Right renal pelvis (tissue), 4 donors: ENCODE data around the gene FAM241B. TPM values are rescaled to one million over a fixed set of nuclear protein-coding genes. Genes with fewer than 3 reads are reported as not detected.

ENCODE experiments used
- DNase-seq, 4 donors: peaks; one replicate each; pipeline ENCODE4 v3.0.0-alpha.2; 2013; ENCODE audit warnings: low read depth in 4 of 4, low spot score in 3 of 4, missing footprints in 1 of 4
- polyA plus RNA-seq, 4 donors: library from polyadenylated mRNA; unstranded; fragments of 120-200 nt; gene quantifications; one replicate each; pipeline ENCODE4 v1.2.1, GENCODE V29; 2013; ENCODE audit not compliant: insufficient read length in 4 of 4

FAM241B gene, protein sequence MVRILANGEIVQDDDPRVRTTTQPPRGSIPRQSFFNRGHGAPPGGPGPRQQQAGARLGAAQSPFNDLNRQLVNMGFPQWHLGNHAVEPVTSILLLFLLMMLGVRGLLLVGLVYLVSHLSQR
- 10 to 100 TPM in 2 of 4 donors, 1 to 10 TPM in 2; 7.7 to 11.6 (median 9.6) TPM for polyA plus RNA-seq

DNA sequence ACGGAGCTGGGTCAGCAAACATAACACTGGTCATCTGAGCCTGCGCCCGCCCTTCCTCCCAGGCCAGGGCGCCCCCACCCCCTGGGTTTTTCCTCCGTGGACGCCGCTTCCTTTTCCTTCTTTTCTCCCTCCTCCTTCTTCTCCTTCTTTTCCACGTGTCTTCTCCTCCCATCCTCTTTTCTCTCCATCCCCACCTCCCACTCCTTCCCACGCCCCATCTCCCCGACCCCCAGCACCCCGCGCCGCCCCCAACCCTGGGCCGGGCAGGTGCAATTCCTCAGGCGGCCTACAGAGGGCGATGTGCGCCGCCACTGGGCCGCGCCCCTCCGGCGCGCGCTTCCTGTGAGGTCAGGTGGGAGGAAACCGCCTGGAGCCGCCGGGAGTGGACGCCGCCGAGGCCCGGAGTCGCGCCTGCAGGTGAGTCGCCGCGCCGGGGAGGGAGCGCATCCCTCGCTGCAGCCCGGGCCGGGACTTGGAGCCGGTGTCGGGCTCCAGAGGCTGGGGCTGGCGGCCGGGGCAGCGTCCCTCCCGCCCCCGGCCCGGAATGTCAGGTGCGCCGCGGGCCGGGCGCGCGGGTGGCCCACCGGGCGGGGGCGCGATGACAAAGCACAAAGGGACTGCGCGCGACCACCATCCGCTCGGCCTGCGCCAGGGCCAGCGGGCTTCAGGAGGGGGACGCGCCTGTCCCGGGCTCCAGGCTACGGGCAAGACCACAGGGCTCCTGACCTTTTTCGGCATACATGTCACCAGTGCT, at the start of gene FAM241B:
Gene FAM241B, plus strand, starts transcription at position 351 of the 754 bp plus-strand sequence. CDS start 1,497 bp downstream, outside the sequence.
- DNase-seq = peak; percentile 34 to 61 (median 44)

DNA sequence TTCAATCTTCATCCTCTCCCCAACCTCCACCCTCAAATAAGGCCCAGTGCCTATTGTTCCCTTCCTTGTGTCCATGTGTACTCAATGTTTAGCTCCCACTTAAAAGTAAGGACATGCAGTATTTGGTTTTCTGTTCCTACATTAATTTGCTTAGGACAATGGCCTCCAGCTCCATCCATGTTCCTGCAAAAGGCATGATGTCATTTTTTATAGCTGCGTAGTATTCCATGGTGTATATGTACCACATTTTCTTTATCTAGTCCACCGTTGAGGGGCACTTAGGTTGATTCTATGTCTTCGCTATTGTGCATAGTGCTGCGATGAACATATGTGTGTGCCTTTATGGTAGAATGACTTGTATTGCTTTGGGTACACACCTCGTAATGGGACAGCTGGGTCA, 49.6 kb upstream of the FAM241B start:
- no peak for DNase-seq

DNA sequence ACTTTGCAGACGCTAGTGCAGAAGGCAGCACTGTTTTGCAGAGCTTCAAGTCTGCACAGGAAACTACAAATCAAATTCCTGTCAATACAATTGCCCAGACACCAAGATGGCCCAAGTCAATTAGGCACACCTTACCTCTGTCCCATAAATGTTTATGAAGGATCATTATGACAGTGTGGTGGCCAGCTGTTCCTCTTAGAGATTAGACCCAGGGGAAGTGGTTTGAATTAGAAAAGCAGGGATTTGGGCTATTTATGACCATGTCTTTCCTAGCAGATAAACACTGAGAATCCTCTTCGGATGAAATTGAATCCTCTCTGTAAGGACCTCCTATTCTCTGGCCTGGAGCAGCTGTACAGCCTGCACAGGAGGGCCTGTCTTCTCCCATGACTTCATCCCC, 46.9 kb upstream of the FAM241B start:
- DNase-seq = no peak

DNA sequence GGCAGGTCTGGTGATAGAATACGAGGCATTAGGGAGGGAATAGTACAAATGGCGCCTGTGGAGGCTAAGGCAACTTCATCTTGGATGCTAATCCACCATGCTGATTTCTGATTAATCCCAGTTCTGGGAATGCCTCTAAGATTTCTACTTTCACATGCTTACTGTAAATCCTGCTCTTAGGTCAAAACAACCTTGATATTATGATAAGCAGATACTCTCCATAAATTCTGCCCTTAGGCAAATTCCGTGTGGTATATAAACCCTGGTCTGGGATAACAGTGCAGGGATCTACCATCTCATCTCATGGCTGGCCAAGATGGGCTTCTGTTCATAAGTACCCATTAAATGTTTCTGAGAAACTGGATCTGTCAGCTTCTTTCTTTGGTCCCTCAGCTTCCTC, 45.4 kb upstream of the FAM241B start:
- DNase-seq = no peak

DNA sequence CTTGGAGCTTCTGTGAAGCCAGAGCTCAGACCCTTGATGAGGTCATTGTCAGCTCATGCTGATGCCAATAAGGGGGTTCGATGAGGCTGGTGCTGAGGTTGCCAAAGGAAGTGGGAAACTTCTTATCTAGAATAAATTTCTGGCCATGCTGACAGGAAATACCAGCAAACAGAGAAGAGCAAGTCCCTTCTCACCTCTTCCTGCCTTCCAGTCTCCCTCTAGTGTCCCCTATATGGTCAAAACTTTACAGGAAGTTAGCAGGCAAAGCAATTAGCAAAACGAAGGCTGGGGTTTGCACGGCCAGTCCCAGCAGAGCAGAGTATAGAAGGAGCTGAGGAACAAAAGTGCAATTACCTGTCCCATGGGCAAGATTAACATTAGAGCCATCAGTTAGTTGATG, 41.7 kb upstream of the FAM241B start:
- no peak for DNase-seq

DNA sequence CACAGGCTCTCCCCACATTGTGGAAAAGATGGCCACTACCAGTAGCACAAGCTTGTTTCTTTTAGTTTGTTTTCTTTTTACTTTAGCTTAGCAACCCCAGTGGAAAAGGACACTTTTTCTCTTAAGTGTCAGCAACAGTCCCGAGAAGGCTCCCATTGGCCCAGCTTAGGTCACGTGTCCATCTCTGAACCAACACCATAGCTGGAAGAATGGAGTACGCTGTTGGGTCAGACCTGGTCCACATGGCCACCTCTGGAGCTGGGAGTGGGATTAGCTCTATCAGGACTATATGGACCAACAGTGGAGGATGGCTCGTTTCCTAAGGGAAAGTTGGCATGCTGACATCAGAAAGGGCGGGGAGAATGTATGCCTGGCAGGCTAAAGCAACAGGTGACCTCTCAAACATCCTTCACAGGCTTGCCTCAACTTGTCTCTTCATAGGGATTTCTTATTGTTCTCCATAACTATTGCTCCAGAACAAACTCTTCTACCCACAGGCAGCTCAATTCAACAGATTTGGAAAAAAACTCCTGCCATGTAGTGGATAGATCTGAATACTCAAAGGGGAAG, 29.2 kb upstream of the FAM241B start:
- no peak for DNase-seq

DNA sequence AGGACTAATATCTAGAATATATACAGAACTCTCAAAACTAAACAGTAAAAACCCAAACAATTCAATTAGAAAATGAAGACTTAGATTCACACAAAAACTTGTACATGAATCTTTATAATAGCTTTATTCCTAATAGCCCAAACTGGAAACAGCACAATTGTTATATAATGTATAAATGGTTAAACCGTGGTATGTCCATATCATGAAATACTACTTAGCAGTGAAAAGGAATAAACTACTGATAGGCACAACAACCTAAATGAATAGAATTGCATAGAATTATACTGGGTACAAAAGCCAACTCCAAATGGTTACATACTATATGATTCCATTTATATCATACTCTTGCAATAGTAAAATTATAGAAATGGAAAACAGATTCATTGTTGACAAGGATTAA, 21.0 kb upstream of the FAM241B start:
- DNase-seq = no peak

DNA sequence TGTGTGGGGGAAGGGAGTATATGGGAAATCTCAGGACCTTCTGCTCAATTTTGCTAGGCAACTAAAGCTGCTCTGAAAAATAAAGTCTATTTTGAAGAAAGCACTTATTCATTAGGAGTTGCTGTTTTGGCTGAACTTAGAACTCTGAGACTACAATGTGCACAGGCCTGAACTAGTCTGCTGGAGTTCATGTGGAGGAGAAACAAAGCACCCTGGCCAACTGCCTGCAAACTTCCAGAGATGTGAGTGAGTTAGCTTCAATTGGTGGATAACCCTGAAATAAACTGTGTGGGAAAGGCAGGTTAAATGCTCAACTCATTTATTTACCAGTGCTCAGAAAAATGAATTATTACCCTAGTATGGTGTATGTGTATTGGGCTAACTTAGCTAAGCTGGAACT, 17.3 kb upstream of the FAM241B start:
- no peak for DNase-seq

DNA sequence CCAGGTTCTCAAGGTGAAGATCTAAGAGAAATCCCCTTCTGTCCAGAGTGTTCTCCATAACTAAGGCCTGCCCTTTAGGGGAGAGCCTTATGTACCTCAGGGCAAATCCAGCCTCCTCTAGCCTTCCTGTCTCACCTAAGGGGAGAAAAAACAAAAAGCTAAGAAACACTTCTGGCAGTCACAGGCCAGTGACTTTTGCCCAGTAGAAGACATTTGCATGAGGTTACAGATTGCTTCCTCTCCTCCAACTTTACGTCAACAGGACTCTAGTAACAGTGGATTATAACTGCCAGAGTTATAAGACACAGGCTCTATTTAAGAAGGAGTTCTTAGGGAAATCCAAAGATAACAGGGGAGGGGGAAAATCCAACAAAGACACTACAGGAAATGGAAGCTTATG, 15.9 kb upstream of the FAM241B start:
- no peak for DNase-seq

DNA sequence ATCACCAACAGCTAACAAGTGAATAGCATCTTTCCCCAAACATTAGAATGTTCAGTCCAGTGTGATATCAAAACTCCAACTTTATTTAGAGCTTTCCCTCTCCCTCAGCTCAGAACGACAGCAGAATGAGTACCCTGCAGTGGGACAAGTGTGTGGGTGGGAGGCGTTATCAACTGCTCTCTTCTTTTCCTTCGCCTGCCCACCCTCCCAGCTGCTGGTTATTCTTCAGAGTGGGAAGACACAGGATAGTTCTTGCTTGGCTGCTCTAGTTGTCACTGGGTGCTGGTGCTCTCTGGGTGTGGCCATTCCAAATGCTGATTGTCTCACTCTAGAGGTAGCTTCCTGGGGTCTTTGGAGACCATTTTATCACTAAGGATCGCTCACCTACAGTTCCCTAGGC, 13.7 kb upstream of the FAM241B start:
- DNase-seq = no peak

DNA sequence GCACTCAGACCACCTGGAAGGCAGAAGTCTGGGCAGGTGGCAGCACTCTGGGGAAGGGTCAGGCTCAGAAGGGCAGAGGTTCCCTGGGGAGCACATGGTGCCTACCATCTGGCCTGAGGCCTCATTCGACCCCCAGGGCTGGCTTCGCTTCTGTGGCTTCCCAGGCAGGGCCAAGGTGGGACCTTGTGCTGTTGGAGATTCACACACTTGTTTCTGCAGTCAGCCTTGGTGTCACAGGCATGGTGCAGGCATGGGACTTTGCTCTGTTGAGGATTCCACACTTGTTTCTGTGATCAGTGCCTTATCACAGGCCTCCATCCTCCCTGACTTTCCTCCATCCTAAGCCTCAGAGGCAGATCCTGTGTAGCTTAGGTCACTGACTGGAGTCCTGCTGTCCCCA, 11.3 kb upstream of the FAM241B start:
- DNase-seq = no peak

DNA sequence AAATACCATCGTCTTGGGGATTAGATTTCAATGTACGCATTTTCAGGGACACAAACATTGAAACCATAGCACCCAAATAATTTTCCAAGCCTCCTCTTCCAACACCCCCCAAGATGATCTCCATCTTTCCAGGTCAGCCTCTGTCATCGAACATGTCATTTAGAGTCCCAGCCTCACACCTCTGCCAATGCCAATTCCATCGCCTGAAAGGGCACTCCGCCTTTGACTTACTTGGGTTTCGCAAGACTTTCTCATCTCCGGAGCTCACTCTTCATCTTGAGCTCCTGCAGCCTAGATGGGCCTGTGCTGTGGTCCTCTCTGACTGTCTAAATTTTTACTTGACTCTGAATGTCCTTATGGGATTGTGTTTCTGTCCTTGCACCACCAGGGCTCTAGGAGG, 10.4 kb upstream of the FAM241B start:
- DNase-seq = no peak

DNA sequence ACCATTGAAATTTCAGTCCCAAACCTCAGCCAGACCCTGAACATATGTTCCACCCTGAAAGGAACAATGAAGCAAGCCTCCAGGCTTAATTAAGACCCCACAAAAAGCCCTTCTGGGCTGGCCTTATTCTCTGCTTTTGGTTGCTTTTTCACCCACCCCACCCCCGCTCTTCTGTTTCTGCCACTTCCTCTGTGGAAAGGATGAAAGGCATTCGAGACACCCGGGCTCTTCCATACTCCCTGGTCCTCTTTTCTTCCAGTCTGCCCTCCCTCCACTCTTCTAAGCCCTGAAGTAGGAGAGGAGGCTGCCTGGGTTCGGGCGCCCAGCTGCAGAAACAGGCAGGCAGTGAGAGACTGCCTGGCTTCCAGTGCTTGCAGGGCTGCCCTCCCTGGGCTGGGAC, 9.4 kb upstream of the FAM241B start:
- DNase-seq = no peak

DNA sequence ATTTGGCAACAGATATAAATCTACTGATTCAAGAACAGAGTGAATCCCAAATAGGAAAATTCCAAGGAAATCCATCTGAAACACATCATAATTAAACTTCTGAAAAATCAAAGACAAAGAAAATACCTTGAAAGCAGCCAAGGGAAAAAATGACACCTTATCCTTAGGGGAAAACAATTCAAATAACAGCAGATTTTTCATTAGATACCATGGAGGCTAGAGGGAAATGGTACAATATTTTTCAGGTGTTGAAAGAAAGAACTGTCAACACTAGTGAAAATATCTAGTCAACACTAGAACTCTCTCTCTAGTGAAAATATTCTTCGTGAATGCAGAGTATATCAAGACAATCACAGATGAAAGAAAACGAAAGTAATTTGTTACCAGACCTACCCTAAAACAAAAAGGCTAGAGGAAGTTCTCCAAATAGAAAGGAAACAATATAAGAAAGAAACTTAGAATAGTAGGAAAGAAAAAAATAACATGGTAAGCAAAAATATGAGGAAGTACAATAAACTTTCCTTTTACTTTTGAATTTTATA, 5.7 kb upstream of the FAM241B start:
- DNase-seq = no peak

DNA sequence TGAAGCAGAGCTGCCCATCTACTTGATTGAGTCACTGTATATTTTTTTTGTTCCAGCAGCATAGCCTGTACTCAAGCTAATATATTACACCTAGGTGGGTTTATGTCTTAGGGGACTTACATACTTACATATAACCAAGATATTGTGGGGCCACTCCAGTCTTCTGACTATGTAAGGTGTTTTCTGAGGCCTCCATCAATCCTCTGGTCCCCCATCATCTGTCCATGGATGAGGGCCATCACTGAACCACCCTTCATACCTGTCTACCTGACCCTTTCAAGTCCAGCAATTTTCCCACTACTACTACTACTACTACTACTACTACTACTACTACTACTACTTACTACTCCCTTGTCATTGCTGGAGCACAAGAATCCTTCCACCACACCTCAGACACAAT, 3.2 kb upstream of the FAM241B start:
- DNase-seq = no peak

DNA sequence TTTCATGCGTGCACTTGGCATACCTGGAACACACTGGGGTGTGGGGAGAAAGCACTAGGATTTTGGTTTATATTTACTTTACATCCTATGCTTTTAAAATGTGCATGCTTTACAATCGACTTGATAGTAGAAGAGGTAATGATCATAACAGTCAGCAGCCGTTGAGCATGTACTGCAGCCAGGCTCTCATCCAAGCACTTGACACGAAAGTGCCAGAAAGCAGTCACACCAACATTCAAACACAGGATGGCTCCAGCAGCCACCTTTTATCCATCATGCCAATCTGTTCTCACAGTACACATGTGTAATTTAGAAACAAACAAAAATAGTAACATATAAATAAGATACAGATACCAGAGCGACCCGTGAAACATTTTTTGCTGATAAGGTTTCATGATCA, 1.2 kb upstream of the FAM241B start:
- DNase-seq = no peak

DNA sequence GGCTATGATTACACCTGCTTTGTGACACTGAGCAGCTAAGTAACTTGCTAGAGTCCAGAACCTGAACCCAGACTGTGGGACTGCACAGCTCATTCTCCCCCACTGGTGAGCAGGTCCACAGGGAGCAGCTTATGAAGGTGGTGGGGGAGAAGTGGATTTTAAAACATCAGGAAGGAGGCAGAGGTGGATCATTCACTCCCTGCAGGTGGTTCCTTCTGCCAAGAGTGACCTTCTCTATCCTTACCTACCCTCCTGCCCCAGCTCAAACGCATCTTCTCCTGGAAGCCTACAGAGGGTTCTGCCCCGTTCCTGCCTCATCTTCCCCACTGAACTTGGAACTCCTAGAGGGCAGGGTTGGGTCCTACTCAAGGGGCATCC, 539 bp upstream of the FAM241B start:
- DNase-seq = no peak

DNA sequence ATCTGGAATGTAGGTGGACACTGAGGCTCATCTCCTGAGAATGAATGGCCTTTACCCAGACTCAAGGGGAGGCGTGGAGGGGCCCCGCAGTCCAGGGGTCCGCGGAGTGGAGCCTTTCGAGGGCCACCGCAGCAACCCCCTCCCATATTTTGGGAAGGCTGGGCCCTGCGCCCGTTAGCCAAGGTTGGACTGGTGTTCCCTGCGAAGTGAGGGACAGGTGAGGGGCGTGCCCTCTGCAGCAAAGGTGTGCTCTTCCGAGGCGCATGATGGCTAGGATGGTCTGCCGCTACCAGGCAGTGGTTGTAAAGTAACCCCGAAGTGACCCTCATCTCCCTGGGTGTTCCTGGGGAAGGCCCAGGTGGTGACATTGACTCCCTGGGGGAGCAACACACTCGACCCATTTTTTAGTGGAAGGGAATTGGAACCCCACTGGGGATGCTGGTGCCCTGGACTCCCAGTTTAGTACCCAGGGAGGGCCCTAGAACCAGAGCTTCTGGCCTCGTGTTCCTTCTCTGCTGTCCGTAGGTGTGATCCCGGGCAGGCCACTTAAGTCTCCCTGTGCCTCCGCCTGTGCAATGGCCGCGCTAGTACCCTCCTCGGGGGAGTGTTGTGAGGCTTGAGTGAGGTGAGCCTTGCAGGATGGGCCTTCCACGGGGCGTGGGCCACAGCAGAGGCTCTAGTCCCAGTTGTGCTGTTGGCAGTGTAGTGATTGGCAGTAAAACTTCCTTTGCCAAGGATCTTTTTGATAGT, 779 bp downstream of the FAM241B start:
- DNase-seq = no peak

DNA sequence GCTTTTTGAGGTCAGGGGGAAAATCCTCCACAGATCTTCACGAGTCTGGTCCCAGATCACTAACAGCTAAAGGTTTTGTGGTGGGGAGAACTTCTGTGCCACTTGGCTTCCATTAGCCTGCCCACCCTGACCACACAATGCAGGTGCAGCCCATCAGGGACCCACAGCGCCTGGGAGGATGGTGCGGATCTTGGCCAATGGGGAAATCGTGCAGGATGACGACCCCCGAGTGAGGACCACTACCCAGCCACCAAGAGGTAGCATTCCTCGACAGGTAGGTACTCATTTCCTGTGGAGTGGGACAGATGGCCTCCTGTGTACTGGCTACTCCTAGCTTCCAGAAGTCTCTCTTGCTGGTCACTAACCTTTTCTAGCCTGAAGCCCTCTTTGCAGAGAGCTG, 1.5 kb downstream of the FAM241B start:
- DNase-seq = no peak

DNA sequence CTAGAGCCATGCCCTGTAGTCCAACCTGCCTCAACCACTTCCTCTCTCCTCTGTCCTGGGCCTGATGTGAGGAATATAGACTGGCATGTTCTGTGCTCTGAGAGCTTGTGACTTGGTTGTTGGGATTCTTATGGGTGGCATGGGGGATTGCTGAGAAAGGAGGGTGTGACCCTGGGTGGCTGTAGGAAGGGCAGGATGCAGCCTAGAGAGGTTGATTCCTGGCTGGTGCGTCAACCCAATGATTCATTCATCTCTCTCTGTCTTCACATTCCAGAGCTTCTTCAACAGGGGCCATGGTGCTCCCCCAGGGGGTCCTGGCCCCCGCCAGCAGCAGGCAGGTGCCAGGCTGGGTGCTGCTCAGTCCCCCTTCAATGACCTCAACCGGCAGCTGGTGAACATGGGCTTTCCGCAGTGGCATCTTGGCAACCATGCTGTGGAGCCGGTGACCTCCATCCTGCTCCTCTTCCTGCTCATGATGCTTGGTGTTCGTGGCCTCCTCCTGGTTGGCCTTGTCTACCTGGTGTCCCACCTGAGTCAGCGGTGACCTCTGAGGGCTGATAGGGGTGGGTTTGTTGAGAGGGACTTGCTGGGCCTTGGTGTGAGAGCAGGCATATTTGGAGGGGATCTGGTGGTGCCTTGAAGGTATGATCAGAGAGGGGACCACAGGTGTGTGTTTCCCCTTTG, 2.6 kb downstream of the FAM241B start:
- no peak for DNase-seq
